ENCODE results near the gene ADAP1.

The ADAP1 gene

DNA sequence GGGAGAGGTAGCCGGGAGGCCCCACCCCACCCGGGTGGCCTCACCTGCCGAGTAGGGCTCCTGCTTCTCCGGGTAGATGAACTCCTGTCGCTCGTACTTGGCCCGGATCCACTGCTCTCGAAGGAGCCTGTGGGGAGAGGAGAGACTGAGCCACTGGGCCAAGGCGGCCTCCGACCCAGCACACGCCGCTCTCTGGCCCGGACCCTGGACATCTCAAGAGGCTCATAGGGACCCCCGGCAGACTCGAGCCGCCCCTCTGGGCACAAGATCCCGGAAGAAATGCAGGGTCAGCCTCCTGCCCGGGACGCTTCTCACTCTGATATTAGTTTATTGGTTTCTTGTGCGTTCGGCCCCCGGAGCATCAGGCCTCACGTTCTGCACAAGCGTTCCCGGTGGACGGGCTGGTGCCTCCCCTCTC, 34.5 kb downstream of the ADAP1 start:
- no peak for DNase-seq

DNA sequence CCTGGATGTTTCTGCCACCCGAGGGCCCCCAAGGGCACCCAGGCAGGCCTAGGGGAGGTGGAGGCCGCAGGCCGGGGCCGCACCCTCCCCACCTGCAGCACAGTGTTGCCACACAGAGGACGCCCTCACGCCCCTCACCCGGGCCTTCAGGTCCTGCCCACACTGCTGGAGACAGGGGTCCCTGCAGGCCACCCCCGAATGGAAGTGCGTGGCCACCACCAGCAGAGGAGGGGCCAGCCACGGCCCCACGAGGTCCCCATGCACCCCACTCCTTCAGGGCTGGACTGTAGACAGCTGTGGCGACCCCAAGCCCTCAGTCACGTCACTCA, 35.4 kb downstream of the ADAP1 start:
- DNase-seq: no peak

DNA sequence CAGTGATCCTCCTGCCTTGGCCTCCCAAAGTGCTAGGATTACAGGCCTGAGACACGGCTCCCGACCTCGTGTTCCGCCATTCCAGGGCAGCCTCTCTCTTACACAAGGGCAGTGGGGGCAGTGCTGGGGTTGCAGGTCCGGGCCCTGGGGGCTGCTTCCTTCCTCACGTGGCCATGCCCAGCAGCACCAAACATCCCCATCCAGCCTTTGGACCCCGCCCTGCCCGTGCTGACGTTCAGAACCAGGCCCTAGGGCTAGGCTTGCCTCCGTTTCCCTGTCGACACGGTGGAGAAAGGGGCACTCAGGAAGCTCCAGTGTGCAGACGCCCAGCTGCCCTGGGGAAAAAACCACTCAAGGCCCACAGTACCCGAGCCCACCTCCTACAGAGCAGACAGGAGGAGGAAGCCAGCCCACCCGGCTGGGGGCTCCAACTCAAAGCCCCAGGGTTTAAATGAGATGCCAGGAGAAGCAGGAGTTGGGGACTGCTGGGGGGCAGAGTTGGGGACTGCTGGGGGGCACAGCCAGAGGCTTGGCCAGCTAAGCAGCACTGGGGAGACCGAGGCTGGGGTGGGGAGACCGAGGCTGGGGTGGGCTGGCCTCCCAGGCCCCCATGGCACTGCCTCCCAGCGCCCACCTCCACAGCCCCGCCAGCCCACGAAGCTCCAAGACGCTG, 35.9 kb downstream of the ADAP1 start:
- DNase-seq: no peak

DNA sequence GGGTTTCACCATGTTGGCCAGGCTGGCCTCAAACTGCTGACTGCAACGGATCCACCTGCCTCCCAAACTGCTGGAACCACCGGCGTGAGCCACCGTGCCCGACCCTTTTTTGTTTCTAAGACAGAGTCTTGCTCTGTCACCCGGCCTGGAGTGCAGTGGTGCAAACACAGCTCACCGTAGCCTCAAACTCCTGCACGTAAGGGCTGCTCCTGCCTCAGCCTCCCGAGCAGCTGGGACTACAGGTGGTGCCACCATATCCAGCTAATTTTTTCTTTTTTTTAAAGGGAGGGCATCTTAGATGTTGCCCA, 36.4 kb downstream of the ADAP1 start:
- DNase-seq: no peak

DNA sequence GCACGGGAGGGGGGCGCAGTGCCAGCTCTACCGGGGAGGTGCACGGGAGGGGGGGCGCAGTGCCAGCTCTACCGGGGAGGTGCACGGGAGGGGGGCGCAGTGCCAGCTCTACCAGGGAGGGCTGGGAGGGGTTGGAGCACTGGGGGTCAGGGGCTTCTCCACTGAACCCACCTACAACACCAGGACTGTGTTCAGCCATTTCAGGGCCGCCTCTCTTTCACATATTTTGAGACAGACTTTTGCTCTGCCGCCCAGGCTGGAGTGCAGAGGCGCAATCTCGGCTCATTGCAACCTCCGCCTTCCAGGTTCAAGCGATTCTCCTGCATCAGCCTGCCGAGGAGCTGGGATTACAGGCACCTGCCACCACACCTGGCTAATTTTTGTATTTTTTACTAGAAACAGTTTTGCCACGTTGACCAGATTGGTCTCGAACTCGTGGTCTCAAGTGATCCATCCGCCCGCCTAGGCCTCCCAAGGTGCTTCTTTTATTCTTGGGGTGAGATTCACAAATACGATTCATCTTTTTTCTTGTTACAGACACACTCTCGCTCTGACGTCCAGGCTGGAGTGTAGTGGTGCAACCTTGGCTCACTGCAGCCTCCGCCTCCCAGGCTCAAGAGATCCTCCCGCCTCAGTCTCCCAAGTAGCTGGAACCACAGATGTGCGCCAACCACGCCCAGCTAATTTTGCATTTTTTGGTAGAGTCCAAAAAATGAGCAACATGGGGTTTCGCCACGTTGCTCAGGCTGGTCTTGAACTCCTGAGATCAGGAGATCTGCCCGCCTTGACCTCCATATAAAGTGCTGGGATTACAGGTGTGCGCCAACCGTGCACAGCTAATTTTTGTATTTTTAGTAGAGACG, 37.0 kb downstream of the ADAP1 start:
- DNase-seq: no peak

DNA sequence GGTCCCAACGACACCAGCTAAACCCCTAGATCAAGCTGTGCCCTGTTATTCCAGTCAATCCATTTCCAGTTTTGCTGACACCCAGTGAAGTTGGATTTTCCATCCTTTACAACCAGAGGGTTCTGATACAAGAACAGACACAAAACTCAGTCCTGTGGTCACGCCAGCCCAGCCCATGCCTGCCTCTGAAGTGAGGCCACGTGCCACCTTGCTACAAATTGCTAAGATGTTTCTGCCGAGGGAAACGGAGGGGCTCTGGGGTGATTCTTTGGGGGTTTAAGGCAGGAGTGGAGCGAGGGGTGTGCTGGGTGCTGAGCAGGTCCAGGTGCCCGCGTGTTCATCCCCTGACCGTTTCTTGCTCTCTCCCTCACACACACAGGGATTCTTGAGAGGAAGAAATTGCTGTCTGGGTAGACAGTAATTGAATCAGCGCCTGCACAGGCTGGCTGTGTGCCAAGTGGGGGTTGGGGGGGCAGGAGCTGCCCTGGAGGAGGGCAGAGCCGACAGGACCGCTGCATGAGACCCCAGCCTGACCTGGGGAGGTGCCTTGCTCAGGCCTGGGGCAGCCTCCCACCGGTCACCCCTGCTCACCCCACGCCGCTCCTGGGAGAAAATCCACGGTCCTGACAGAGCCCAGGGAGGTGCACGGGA, 38.1 kb downstream of the ADAP1 start:
- no peak for DNase-seq

DNA sequence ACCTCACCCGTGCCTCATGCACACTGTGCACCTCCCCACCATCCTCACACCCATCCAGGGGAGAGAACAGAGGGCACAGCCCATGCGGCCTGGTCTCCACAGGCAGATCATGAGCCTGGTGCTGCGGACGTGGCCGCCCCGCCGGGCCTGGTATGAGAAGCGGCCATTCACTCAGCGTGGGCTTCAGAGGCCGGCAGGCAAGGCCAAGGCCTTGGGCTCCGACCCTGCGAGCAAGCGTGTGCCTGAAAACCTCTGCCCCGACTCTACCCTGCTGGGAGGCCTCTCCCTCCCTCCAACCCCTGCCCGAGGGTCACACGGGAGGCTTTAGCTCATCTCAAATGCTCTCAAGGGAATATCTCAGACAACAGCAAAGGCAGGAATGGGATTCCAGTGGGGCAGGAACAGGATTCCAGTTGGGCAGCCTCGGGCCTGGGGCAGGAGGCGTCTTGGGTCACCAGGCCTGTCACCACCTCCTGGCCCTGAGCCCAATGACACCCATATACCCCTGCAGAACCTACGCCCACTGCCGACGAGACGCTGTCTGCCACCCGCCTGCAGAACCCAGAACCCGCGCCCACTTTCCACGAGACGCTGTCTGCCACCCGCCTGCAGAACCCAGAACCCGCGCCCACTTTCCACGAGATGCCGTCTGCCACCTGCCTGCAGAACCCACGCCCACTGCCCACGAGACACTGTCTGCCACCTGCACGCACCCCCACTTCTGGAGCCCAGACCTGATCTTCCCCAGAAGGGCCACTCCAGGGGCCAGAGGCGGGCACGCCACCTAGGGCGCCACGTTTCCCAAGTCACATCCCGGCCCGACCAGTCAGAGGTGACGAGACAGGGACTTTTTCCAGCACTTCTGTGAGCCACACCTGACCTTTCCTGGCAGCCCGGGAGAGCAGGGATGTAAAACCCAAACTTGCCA, 38.9 kb downstream of the ADAP1 start:
- DNase-seq: no peak

DNA sequence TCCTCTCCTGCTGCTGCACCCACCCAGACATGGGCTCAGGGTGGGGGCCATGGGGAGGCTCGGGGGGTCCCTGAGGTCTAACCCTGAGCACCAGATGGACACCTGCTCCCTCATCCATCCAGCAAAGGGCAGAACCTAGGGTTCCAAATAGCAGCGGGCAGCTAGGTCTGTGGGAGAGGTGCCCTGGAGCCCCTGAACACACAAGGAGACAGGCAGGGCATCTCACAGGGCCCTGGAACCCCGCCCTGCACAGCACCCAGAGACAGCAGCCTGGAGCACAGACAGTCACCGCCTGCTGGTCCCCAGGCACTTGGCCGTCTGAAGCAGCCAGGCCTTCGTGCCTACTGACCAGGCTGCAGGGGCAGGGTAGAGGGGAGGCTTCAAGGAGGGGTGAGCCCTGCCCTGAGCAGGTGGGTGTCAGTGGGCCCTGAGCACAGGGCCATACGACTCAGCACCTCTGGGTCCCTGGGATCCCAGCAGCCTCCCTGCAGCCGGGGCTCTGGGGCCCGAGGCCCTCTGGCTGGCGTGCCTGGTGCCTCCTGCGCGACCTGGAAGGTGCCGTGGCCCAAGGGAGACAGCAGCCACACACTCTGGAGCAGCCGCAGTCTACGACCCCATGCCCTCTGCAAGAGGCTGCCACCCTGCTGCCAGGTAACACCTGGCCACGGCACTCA, 39.8 kb downstream of the ADAP1 start:
- no peak for DNase-seq

DNA sequence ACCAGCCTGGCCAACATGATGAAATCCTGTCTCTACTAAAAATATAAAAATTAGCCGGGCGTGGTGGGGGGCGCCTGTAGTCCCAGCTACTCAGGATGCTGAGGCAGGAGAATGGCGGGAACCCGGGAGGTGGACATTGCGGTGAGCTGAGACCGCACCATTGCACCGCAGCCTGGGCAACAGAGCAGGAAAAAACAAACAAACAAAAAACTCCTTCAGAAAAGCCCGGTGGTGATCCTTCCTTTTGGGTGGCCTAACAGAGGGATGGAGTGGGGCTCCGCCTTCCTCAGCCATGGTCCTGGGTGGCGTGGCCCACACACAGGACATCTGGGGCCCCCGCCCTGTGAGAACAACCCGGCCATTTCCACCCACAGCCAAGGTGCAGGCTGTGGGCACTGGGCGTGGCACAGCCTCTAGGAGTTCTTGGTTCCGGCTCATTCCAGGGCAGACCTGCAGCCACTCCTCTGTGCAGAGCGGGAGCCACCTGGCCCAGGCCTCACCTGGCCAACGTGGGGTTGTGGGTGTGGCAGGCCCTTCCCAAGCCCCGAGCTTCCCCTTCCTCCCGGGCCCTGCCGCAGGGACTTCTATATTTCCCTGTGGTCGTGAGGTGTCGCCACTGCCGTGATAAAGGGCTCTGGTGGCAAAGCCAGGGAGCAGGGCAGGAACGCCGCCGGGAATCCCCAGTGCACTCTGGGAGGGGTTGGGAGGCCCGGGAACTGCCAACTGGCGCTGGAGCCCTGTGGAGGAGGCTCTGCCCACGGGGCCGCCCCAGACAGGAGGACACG, 40.6 kb downstream of the ADAP1 start:
- no peak for DNase-seq

DNA sequence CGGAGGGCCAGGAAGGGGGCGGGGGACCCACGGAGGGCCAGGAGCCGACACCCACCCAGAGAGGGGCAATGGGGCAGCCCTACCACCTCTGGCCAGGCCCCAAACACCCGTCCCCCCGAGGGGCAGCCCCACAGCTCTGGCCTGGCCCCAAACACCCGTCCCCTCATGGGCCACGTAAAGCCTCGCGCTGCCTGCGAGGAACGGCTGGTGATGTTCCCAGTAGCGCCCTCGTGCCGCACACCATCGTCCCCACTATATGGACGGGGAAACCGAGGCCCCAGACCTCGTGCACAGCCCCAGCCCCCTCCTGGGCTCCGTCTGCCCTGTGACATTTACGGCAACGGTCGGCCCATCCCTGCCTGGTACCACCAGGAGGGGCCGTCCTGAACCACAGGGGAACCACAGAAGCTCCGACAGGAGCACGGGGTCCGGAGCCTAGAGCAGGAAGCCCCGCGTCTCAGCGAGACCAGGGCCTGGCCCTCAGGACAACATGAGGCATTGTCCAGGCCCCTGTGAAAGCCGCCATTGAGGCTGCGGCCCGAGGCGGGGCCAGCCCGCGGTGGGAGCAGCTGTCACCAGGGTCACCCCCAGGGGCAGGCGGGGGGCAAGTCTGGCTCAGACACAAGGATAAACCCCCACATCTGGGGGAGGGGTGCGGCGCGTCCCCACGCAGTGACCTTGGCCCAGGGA, 42.5 kb downstream of the ADAP1 start:
- DNase-seq: no peak

DNA sequence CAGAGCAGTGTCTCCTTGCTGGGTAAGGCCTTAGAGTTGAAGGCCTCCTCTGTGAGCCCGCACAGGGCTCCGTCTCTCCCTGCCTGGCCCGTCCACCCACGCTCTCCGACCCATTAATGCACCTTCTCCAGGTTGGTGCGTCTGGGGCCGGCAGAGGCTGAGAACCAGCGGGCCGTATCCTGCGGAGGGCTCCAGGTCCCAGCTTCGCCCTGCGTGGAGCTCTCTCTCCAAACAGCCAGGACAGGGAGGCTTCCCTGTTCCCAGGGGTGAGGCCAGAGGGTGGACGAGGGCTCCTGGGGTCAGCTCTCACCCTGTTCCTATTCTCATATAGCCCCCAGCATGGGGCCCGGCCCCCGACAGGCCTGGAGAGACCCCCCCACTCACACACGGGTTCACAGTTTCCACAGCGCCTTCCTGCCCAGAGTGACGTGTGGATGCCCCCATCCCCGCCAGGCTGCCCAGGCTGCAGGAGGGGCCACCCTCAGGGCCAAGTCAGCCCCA, 43.5 kb downstream of the ADAP1 start:
- DNase-seq: no peak

DNA sequence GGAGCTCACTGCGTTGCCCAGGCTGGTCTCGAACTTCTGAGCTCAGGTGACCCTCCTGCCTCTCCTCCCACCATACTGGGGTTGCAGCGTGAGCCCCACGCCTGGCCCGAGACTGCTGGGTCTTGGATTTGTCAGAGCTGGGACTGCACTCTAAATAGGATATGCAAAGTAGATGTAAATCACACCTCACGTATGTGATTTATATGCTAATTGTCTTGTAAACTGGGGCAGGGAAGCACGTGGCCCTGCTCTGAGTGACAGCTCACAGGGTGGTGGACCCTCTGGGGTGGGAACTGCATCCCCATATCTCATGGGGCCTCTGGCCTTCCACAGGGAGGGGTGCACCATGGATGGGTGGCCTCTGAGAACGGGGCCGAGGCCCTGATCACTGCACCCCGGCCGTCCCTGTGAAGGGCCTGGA, 44.0 kb downstream of the ADAP1 start:
- DNase-seq: no peak

DNA sequence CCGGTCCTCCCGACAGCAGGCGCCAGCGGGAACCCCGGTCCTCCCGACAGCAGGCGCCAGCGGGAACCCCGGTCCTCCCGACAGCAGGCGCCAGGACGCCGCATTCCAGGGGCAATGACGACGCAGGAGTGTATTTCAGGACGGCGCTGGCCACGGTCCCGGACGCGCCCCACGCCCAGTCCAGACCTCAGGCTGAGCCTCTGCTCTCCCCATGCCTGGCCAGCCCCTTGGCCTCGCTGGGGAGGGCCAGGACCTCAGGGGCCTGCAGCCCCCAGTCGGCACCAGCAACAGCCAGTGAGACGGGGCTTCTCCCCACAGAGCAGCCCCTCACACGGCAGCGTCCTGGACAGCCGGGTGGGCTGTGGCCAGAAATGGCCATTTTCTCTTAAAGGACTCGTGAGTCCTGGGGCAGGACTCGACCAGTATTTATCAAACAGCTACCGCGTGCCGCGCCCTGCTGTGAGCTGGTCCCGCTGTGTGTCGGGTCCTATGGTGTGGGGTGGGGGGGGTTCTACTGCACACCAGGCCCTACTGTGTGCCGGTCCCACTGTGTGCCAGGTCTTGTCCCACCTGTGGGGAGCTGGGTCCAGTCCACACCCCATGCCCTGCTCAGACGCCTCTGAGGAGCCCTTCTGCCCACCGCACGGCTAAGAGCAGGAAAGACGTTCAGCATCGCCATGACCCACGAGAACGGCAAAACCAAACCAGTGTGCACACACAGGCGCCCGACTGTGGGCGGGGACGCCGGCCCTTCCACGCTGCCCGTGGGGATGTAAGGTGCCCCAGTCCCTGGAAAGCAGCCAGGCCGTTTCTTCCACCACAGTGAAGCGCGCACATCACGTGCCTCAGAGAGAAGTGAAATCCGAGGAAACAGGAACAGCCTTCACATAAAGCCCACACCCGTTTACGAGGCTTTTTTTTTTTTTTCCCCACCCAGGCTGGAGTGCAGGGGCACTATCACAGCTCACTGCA, 44.8 kb downstream of the ADAP1 start:
- peak; percentile 98 for DNase-seq

DNA sequence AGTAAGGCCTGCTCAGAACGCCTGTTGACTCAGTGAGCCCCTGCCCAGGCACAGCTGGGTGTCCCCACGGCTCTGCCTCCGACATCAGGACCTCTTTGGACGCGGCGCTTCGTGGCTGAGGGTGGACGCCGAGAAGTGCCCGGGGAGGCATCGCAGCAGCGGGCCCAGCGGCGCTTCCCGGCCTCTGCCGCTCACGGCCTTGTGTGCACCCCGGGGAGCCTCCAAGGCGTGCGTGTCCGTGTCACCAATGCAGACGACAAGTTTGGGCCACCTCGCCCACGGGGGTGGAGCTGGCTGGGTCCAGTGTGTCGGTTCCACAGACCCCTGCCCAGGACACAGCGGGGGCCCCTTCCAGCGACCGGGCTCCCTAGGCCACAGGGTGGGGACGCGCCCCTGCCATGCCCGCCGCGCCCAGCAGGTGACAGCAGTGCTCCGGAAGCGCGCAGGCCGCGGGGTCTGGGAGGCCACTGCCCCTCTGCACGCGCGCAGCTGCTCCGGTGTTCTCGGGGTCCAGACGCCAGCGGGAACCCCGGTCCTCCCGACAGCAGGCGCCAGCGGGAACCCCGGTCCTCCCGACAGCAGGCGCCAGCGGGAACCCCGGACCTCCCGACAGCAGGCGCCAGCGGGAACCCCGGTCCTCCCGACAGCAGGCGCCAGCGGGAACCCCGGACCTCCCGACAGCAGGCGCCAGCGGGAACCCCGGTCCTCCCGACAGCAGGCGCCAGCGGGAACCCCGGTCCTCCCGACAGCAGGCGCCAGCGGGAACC, 45.7 kb downstream of the ADAP1 start:
- DNase-seq: peak; percentile 39

DNA sequence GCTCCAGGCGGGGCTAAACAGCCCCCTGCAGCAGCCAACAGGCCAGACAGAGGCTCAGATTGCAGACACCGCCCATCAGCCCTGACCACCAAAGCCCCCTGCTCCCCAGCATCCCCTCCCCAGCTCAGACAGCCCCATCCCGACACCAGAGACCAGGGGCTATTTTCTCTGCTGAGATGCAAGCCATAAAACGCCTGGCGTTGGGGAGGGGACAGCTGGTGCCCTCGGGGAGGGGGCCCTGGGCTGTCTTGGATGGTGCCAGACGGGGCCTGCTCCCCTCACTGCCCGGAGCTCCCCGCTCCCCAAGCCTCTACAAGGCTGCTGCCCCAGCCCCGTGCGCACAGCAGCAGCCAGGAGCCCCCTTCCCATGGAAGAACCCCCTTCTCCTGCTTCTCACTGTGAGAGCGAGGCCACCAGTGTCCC, 46.3 kb downstream of the ADAP1 start:
- no peak for DNase-seq

DNA sequence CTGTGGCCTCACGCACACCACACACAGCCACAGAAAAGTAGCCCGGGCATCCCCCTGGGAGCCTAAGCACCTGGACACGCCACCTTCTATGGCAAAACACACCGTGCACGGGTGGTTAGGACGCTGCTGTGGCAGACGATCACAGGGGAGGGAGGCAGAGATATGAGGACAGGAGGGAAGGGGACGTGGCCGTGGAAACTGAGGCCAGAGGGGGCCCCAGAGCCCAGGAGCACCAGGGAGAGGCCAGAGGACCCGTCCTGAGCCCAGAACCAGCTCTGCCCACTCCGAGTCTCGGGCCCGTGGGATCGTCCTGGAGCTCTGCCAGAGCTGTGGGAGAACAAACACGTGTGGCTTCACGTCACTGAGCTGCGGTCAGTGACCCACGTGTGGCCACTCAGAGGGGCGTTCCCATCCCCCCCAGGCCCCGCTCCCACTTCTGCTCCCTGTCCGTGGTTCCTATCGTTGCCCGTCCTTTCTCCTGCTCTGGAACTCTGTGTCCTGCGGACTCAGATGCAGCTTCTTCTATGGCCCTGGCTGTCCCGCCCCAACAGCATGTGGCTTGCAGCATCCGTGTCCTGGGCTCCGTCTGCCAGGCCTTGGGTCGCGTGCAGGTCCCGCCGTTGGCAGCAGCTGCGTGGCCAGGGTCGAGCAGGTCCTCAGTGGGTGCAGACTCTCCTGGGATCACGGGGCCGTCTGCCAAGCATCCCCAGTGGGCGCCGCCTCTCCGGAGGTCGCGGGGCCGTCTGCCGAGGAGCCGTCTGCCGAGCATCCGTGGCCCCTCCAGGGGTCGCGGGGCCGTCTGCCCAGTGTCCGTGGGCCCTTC, 47.1 kb downstream of the ADAP1 start:
- peak; percentile 55 for DNase-seq

DNA sequence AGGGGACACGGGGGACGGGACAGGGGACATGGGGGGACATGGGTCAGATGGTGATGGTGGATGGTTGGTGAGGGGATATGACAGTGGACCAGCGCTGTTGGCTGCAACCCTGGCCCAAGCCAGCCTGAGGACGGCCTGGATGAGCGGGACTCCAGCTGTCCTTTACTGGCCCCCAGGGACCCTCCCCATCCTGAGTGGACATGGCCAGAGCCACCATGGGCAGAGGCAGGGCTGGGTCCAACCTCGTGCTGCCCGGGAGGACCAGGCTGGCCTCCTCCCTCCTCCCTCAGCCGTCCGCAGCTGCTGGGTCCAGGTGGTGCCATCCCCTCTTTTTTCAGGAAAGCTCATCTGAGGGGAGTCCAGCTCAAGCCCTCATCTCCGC, 47.7 kb downstream of the ADAP1 start:
- no peak for DNase-seq

DNA sequence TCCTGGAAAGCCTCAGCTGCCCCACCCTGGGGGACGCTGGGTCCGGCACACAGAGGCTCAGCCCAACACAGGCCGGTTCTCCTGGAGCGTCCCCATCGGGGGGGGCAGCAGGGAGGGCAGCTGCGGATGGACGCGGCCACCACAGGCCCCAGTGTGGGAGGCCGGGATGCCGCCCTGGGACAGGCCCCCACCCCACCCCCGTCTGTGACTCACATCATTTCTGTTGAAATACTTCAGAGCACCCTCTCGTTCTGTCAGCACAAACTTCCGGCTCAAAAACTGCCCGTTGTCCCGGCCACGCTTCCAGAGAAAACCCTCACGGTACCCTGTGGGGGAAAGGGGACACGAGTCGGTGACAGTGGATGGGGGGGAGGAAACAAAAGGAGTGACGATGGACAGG, 49.6 kb downstream of the ADAP1 start:
- DNase-seq: no peak

Measured in MV-4-11 (cell line).